Measurements from ENCODE around the gene FOXJ1.
A peak's percentile ranks its signal among the peaks of the same experiment; 100 is the strongest.

The FOXJ1 gene

GRCh38 chr17:76131692-76132573, 9.1 kb downstream of the FOXJ1 start:
- Histone ChIP-seq H3K36me3 (ENCODE audit: control insufficient read depth in 1 of 2, insufficient read depth in 2 of 2, low read length in 2 of 2) (no peaks in the 10 kb centered on the region), H3K27me3 (ENCODE audit: low read depth, low read length) (peaks cover 10% of the 10 kb centered on the region), H3K4me1 (ENCODE audit: control insufficient read depth in 1 of 2, insufficient read depth in 2 of 2, low read length in 2 of 2) (no peaks in the 10 kb centered on the region), H3K27ac (ENCODE audit: low read length) (no peak overlapping the region), H3K4me3 (ENCODE audit: low read depth in 1 of 2, low read length in 2 of 2) (no peak overlapping the region), H3K9me3 (ENCODE audit: control insufficient read depth in 1 of 2, low read length in 2 of 2) (no peaks in the 10 kb centered on the region)

GRCh38 chr17:76131051-76131691, 9.9 kb downstream of the FOXJ1 start:
- Histone ChIP-seq H3K36me3 (ENCODE audit: control insufficient read depth in 1 of 2, insufficient read depth in 2 of 2, low read length in 2 of 2) (no peaks in the 10 kb centered on the region), H3K4me1 (ENCODE audit: control insufficient read depth in 1 of 2, insufficient read depth in 2 of 2, low read length in 2 of 2) (no peaks in the 10 kb centered on the region), H3K27me3 (ENCODE audit: low read depth, low read length) (peaks cover 7% of the 10 kb centered on the region)

DNA sequence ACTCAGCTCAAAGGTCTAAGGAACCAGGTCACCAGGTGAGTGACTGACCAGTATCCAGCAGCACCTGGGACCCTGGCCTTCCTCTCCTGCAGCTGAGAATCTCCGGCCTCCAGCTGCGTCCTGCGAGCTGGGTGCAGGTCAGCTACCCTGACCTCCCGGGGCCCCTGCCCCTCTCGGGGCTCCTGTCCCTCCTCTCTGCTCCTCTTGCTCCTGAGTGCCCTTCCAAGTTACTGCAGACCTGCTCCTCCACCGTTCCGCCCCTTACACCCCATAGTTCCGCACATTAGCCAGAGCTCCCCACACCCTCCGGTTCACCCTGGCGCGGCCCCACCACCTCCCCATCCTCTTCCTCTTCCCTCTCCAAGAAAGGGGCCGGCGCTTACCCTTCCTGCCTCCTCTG, 10.6 kb downstream of the FOXJ1 start:
- Histone ChIP-seq H3K27me3 (ENCODE audit: low read depth, low read length) (peaks cover 6% of the 10 kb centered on the region), H3K9me3 (ENCODE audit: control insufficient read depth in 1 of 2, low read length in 2 of 2) (no peaks in the 10 kb centered on the region), H3K36me3 (ENCODE audit: control insufficient read depth in 1 of 2, insufficient read depth in 2 of 2, low read length in 2 of 2) (no peaks in the 10 kb centered on the region), H3K27ac (ENCODE audit: low read length) (no peak overlapping the region), H3K4me1 (ENCODE audit: control insufficient read depth in 1 of 2, insufficient read depth in 2 of 2, low read length in 2 of 2) (no peaks in the 10 kb centered on the region), H3K4me3 (ENCODE audit: low read depth in 1 of 2, low read length in 2 of 2) (no peak overlapping the region)

More at GRCh38 chr17:76131051-76131691, 9.9 kb downstream of the FOXJ1 start:
- Histone ChIP-seq H3K27ac (ENCODE audit: low read length) (no peak overlapping the region), H3K4me3 (ENCODE audit: low read depth in 1 of 2, low read length in 2 of 2) (no peak overlapping the region), H3K9me3 (ENCODE audit: control insufficient read depth in 1 of 2, low read length in 2 of 2) (no peaks in the 10 kb centered on the region)

DNA sequence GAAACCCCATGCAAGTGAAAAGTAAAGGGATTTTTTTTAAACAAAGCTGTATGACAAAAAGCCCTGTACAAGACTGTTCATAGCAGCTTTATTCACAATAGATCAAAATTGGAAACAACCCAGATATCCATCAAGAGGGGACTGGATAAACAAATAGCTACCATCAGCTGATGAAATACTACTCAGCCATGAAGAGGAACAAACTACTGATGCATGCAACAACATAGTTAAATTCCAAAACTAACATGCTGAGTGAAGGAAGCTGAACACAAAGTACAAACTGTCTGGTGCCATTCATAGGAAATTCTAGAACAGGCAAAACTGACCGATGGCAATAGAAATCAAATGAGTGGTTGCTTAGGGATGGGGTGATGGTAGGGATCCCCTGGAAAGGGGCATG, 15.1 kb downstream of the FOXJ1 start:
- no peaks in the 10 kb centered on the region for H3K27me3 ChIP-seq (ENCODE audit: low read depth, low read length)
- no peak overlapping the region for H3K27ac ChIP-seq (ENCODE audit: low read length)
- H3K9me3 ChIP-seq (ENCODE audit: control insufficient read depth in 1 of 2, low read length in 2 of 2) = no peaks in the 10 kb centered on the region
- H3K4me1 ChIP-seq (ENCODE audit: control insufficient read depth in 1 of 2, insufficient read depth in 2 of 2, low read length in 2 of 2) = peaks cover 0 to 13% of the 10 kb centered on the region in 2 donors
- H3K36me3 ChIP-seq (ENCODE audit: control insufficient read depth in 1 of 2, insufficient read depth in 2 of 2, low read length in 2 of 2) = no peaks in the 10 kb centered on the region
- no peak overlapping the region for H3K4me3 ChIP-seq (ENCODE audit: low read depth in 1 of 2, low read length in 2 of 2)

DNA sequence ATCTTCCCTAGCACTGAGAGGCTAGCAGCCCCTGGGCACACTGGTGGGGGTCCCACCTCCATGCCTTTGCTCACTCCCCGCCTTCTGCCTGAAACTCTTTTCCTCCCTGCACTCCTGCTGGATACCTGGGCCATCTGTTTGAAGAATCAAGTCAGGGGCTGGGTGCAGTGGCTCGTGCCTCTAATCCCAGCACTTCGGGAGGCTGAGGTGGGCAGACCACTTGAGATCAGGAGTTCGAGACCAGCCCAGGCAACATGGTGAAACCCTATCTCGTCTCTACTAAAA, 15.7 kb downstream of the FOXJ1 start:
- Histone ChIP-seq H3K36me3 (ENCODE audit: control insufficient read depth in 1 of 2, insufficient read depth in 2 of 2, low read length in 2 of 2) (no peaks in the 10 kb centered on the region), H3K27me3 (ENCODE audit: low read depth, low read length) (no peaks in the 10 kb centered on the region), H3K9me3 (ENCODE audit: control insufficient read depth in 1 of 2, low read length in 2 of 2) (no peaks in the 10 kb centered on the region), H3K4me3 (ENCODE audit: low read depth in 1 of 2, low read length in 2 of 2) (no peak overlapping the region), H3K4me1 (ENCODE audit: control insufficient read depth in 1 of 2, insufficient read depth in 2 of 2, low read length in 2 of 2) (peaks cover 0 to 13% of the 10 kb centered on the region in 2 donors), H3K27ac (ENCODE audit: low read length) (no peak overlapping the region)

DNA sequence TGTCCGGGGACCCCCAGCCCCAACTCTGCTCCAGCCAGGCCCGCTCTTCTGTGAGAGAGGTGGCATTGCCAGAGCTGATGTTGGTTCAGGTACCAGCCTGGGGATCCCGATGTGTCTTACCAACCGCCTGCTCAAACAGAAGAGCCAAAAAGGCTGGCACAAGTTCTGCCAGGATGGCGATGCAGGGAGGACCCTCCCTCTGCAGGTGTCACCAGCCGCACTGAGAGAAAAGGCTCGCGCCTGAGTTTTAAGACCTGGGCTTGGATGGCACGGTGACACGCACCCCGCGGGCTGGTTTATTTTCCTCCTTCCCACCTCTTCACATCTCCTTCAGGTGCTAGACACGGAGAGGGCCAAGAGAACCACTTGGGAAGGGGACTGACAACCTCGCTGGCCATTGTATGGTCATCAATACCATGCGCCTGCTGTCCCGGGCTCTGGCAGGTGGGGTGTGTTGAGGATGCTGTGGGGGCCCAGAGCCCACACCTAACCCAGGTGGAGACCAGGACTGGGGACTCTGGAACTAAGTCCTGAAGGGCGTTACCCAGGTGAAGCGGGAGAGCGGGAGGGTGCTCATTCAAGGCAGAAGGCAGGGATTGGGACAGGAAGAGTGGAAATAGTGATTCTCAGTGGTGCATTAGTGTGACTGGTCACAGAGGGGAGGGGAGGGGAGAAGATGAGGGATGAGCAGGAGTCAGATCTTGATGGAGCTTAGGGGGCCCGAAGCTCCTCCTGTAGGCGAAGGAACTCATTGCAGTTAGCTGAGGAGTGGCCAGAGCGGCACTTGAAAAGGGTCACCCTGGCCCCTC, 16.3 kb downstream of the FOXJ1 start:
- H3K9me3 ChIP-seq (ENCODE audit: control insufficient read depth in 1 of 2, low read length in 2 of 2) = no peaks in the 10 kb centered on the region
- no peak overlapping the region for H3K4me3 ChIP-seq (ENCODE audit: low read depth in 1 of 2, low read length in 2 of 2)
- peaks cover 0 to 13% of the 10 kb centered on the region in 2 donors for H3K4me1 ChIP-seq (ENCODE audit: control insufficient read depth in 1 of 2, insufficient read depth in 2 of 2, low read length in 2 of 2)
- H3K36me3 ChIP-seq (ENCODE audit: control insufficient read depth in 1 of 2, insufficient read depth in 2 of 2, low read length in 2 of 2) = no peaks in the 10 kb centered on the region
- H3K27ac ChIP-seq (ENCODE audit: low read length) = no peak overlapping the region
- no peaks in the 10 kb centered on the region for H3K27me3 ChIP-seq (ENCODE audit: low read depth, low read length)

DNA sequence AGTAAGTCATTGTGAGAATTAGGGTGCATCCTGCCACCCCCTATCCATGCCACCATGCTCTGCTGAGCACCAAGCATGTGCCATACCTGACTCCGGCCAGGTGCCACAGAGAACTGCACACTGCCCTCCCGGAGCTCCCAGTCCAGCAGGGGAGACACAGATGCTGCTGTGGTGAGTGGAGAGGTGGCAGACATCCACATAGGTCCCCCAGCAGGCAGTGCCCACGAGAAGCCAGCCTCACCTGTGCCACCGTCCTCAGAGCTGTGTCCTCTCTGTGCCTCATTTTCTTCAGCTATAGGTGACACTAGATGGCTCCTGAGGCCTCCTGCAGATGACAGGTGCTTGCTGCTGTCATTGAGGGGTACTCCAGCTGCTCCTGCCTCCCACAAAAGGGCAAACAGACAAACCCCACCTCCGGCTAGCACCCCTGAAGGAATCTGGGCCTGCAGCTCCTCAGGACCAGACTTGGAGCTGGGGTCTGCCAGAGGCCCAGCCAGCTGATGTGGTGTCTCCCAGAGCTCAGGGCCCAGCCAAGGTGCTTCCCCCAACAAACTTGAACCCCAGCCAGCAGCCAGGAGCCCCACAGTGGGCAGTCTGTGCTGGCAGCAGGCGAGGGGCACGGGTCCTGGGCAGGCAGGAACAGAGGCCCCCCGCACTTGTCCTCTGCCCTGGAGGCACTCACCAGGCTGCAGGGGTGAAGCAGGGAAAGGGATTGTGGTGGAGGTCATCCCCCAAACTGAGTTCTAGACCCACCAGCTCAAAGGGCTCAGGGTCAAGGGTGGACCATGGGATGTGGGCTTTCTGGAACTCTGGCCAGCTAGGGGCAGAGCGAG, 17.1 kb downstream of the FOXJ1 start:
- Histone ChIP-seq H3K27ac (ENCODE audit: low read length) (no peak overlapping the region), H3K27me3 (ENCODE audit: low read depth, low read length) (no peaks in the 10 kb centered on the region), H3K36me3 (ENCODE audit: control insufficient read depth in 1 of 2, insufficient read depth in 2 of 2, low read length in 2 of 2) (no peaks in the 10 kb centered on the region), H3K4me1 (ENCODE audit: control insufficient read depth in 1 of 2, insufficient read depth in 2 of 2, low read length in 2 of 2) (peaks cover 0 to 13% of the 10 kb centered on the region in 2 donors), H3K9me3 (ENCODE audit: control insufficient read depth in 1 of 2, low read length in 2 of 2) (no peaks in the 10 kb centered on the region), H3K4me3 (ENCODE audit: low read depth in 1 of 2, low read length in 2 of 2) (no peak overlapping the region)

DNA sequence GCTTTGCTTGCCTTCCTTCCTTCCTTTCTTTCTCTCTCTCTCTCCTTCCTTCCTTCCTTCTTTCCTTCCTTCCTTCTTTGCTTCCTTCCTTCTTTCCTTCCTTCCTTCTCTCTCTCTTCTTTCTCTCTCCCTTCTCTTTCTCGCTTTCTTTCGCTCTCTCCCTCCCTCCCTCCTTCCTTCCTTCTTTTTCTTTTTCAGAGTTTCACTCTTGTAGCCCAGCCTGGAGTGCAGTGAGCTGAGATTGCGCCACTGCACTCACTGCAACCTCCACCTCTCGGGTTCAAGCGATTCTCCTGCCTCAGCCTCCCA, 17.9 kb downstream of the FOXJ1 start:
- Histone ChIP-seq H3K27ac (ENCODE audit: low read length) (no peak overlapping the region), H3K27me3 (ENCODE audit: low read depth, low read length) (no peaks in the 10 kb centered on the region), H3K9me3 (ENCODE audit: control insufficient read depth in 1 of 2, low read length in 2 of 2) (no peaks in the 10 kb centered on the region), H3K4me3 (ENCODE audit: low read depth in 1 of 2, low read length in 2 of 2) (no peak overlapping the region), H3K36me3 (ENCODE audit: control insufficient read depth in 1 of 2, insufficient read depth in 2 of 2, low read length in 2 of 2) (no peaks in the 10 kb centered on the region), H3K4me1 (ENCODE audit: control insufficient read depth in 1 of 2, insufficient read depth in 2 of 2, low read length in 2 of 2) (peaks cover 0 to 13% of the 10 kb centered on the region in 2 donors)

GRCh38 chr17:76122431-76123190, 18.4 kb downstream of the FOXJ1 start:
- H3K27ac ChIP-seq (ENCODE audit: low read length) = no peak overlapping the region
- peaks cover 0 to 13% of the 10 kb centered on the region in 2 donors for H3K4me1 ChIP-seq (ENCODE audit: control insufficient read depth in 1 of 2, insufficient read depth in 2 of 2, low read length in 2 of 2)
- H3K4me3 ChIP-seq (ENCODE audit: low read depth in 1 of 2, low read length in 2 of 2) = no peak overlapping the region
- H3K36me3 ChIP-seq (ENCODE audit: control insufficient read depth in 1 of 2, insufficient read depth in 2 of 2, low read length in 2 of 2) = no peaks in the 10 kb centered on the region
- no peaks in the 10 kb centered on the region for H3K9me3 ChIP-seq (ENCODE audit: control insufficient read depth in 1 of 2, low read length in 2 of 2)
- no peaks in the 10 kb centered on the region for H3K27me3 ChIP-seq (ENCODE audit: low read depth, low read length)

DNA sequence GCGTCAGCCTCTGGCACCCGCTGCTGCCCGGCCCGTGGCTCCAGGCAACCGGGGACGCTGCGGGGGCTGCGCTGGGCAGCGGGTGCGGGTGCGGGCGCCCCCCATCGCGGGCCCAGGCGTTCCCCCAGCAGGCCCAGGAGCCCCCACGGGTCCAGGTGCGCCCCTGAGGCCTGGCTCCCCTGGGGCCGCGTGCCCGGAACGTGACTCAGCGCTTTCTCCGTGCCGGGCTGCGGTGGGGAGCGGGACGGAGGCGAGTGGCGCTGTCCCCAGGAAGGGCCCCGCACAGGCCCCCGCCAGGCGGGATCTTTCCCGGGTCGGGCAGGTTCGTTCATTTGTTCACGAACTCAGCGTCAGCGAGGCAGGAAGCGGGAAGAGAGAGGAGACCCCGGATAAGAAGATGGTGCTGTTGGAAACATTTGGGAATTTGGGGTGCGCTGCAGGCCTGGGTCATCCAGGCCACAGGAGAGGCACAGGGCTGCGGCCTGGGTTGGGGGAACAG, 19.1 kb downstream of the FOXJ1 start:
- no peaks in the 10 kb centered on the region for H3K36me3 ChIP-seq (ENCODE audit: control insufficient read depth in 1 of 2, insufficient read depth in 2 of 2, low read length in 2 of 2)
- H3K4me3 ChIP-seq (ENCODE audit: low read depth in 1 of 2, low read length in 2 of 2) = peak overlapping the region in 1 of 2 donors; percentile 45
- peaks cover 0 to 13% of the 10 kb centered on the region in 2 donors for H3K4me1 ChIP-seq (ENCODE audit: control insufficient read depth in 1 of 2, insufficient read depth in 2 of 2, low read length in 2 of 2)
- H3K27ac ChIP-seq (ENCODE audit: low read length) = no peak overlapping the region
- H3K9me3 ChIP-seq (ENCODE audit: control insufficient read depth in 1 of 2, low read length in 2 of 2) = no peaks in the 10 kb centered on the region
- H3K27me3 ChIP-seq (ENCODE audit: low read depth, low read length) = no peaks in the 10 kb centered on the region

All from muscle layer of duodenum (tissue), 2 donors.